BE2C (cell line): ENCODE data around the gene PDE7B.

Source experiments
- DNase-seq: peaks from one replicate; pipeline ENCODE4 v3.0.0-alpha.2; 2020
- H3K27me3 ChIP-seq: fragments of 250-450 bp; sonication (Bioruptor Pico); 2 replicates; pipeline ENCODE4 v1.5.1; 2020; ENCODE audit warnings: mild to moderate bottlenecking
- H3K36me3 ChIP-seq: fragments of 250-450 bp; sonication (Bioruptor Pico); 2 replicates; pipeline ENCODE4 v1.5.1; 2020; ENCODE audit warnings: mild to moderate bottlenecking
- H3K4me1 ChIP-seq: fragments of 250-450 bp; sonication (Bioruptor Pico); 2 replicates; pipeline ENCODE4 v1.5.1; 2020
- H3K4me3 ChIP-seq: 2 replicates; pipeline ENCODE4 v1.5.1; 2011; ENCODE audit warnings: low read depth, low read length
- H3K9me3 ChIP-seq: fragments of 250-450 bp; sonication (Bioruptor Pico); 2 replicates; pipeline ENCODE4 v1.5.1; 2020
- CTCF ChIP-seq: IDR thresholded peaks from 2 replicates; pipeline ENCODE4 v1.5.1; 2012; ENCODE audit warnings: mild to moderate bottlenecking, low read depth, low read length

Gene PDE7B

DNA sequence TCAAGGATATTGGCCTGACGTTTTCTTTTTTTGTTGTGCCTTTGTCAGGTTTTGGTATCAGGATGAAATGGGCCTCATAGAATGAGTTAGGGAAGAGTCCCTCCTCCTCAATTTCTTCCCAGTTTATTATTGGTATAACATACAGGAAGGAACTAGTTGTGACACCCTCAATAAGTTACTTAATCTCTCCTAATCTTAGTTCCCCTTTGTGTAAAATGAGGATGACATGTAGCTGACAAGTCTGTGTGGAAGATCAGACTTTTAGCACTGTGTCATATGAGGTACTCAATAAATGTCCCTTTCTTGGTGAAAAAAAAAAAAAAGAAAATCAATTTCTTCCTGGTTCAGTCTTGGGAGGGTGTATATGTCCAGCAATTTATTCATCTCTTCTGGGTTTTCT, 155.8 kb downstream of the PDE7B start:
- H3K36me3 ChIP-seq = no peaks in the 10 kb centered on the region
- no peak for TF ChIP-seq CTCF
- H3K4me3 ChIP-seq = no peak overlapping the region
- H3K27me3 ChIP-seq = no peaks in the 10 kb centered on the region
- no peak for DNase-seq
- H3K4me1 ChIP-seq = no peaks in the 10 kb centered on the region
- no peaks in the 10 kb centered on the region; the same call in 1 of the 2 replicates for H3K9me3 ChIP-seq

- Histone ChIP-seq H3K27me3 (no peaks in the 10 kb centered on the region), H3K4me3 (no peak overlapping the region), H3K4me1 (no peaks in the 10 kb centered on the region), H3K36me3 (no peaks in the 10 kb centered on the region), H3K9me3 (no peaks in the 10 kb centered on the region; the same call in 1 of the 2 replicates)
- DNase-seq = no peak
- TF ChIP-seq CTCF = no peak
Observed at GRCh38 chr6:136011475-136011874, 160.0 kb downstream of the PDE7B start.

GRCh38 chr6:136012198-136012887, 160.8 kb downstream of the PDE7B start:
- H3K4me3 ChIP-seq = no peak overlapping the region
- H3K4me1 ChIP-seq = no peaks in the 10 kb centered on the region
- no peak for DNase-seq
- no peak for TF ChIP-seq CTCF
- H3K27me3 ChIP-seq = no peaks in the 10 kb centered on the region
- no peaks in the 10 kb centered on the region; the same call in 1 of the 2 replicates for H3K9me3 ChIP-seq
- H3K36me3 ChIP-seq = no peaks in the 10 kb centered on the region

GRCh38 chr6:136012943-136013342, 161.4 kb downstream of the PDE7B start:
- Histone ChIP-seq H3K36me3 (no peaks in the 10 kb centered on the region), H3K9me3 (no peaks in the 10 kb centered on the region; the same call in 1 of the 2 replicates), H3K4me1 (no peaks in the 10 kb centered on the region), H3K4me3 (no peak overlapping the region), H3K27me3 (no peaks in the 10 kb centered on the region)
- no peak for DNase-seq
- no peak for TF ChIP-seq CTCF

- TF ChIP-seq CTCF = no peak
- DNase-seq = no peak
- no peak overlapping the region for H3K4me3 ChIP-seq
- no peaks in the 10 kb centered on the region for H3K9me3 ChIP-seq
- H3K4me1 ChIP-seq = no peaks in the 10 kb centered on the region
- no peaks in the 10 kb centered on the region for H3K36me3 ChIP-seq
- no peaks in the 10 kb centered on the region for H3K27me3 ChIP-seq
Observed at GRCh38 chr6:136014454-136015437, 163.2 kb downstream of the PDE7B start.

GRCh38 chr6:136015531-136015930, 164.0 kb downstream of the PDE7B start:
- no peaks in the 10 kb centered on the region for H3K4me1 ChIP-seq
- no peak overlapping the region for H3K4me3 ChIP-seq
- no peaks in the 10 kb centered on the region for H3K9me3 ChIP-seq
- DNase-seq = no peak
- no peaks in the 10 kb centered on the region for H3K36me3 ChIP-seq
- no peaks in the 10 kb centered on the region for H3K27me3 ChIP-seq
- no peak for TF ChIP-seq CTCF
